ENCODE results near the gene CDIP1. TPM values are rescaled to one million over a fixed set of nuclear protein-coding genes. Genes with fewer than 3 reads are reported as not detected.
A peak's percentile ranks its signal among the peaks of the same experiment; 100 is the strongest.

The CDIP1 gene
- total and polyA plus RNA-seq, 10 of the 15 experiments (the other 5 are each of a cell fraction or from before 2014, with no cell fraction given), result 6.1 to 32.4 (median 13.6) TPM

DNA sequence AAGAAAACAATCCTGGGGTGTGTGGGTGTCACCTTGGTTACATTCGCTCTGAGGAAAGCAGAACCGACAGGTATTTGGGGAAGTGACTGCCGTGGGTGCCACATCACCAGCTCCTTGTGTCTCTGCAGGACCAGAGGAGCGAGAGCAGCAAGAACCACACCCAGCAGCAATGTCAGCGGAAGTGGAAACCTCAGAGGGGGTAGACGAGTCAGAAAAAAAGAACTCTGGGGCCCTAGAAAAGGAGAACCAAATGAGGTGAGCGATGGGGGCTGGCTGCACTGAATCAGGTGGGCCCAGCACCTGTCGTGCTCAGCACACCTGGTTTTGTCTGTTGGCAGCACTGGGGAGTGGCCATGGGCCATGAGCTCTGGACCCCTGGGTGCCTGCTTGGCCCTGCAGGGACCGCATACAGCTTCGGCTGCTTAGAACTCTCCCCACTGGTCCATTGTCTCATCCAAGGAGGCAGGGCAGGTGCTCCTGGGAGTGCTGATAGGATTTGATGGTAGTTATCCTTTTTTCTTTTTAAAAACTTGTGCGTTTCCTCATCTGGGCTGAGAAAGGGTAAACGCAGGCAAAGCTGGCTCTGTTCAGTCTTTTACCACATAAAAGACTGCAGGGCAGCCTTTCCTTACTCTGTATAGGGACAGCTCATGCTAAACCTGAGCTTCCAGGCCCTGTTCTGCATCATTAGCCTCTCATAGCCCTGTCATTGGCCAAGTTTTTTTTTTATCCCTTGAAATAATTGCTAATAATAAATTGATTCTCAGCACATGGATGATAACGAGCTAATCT, 33.0 kb downstream of the CDIP1 start (continued):
- TF ChIP-seq GATAD2B (conservative IDR thresholded peaks at IDR 0.05; ENCODE audit: low read depth) (peak; percentile 29; the same call in 1 of the 2 replicates), SREBF2 (IDR thresholded peaks at IDR 0.05; ENCODE audit: low read length) (no peak), POLR2A (IDR thresholded peaks at IDR 0.05; ENCODE audit: low read depth, low read length) (0 out of 2 replicates have a peak, but pooled peaks have one; percentile 43), ZNF384 (IDR thresholded peaks at IDR 0.05; ENCODE audit: borderline replicate concordance, low read depth, low read length) (peak; percentile 56; the same call in 1 of the 2 replicates), BMI1 (IDR thresholded peaks at IDR 0.05; ENCODE audit: borderline replicate concordance) (peak; percentile 66; the same call in 1 of the 2 replicates), IKZF2 (IDR thresholded peaks at IDR 0.05) (peak; percentile 44 to 53; a peak in 2 of 4 replicates), EP300 (IDR thresholded peaks at IDR 0.05; ENCODE audit: borderline replicate concordance in 1 of 2, control insufficient read depth in 1 of 2, low read depth in 2 of 2, low read length in 2 of 2) (peak in 1 of 2 experiments; percentile 54; a peak in 1 of 4 replicates), FOXK2 (IDR thresholded peaks at IDR 0.05) (peak; percentile 64), CREM (IDR thresholded peaks at IDR 0.05; ENCODE audit: low read depth) (0 out of 2 replicates have a peak, but pooled peaks have one; percentile 34), PAX5 (IDR thresholded peaks at IDR 0.05; ENCODE audit: borderline replicate concordance, low read depth, low read length) (0 out of 2 replicates have a peak, but pooled peaks have one; percentile 5), BACH1 (IDR thresholded peaks at IDR 0.05; ENCODE audit: borderline replicate concordance) (no peak), ZNF622 (IDR thresholded peaks at IDR 0.05) (no peak), SPI1 (IDR thresholded peaks at IDR 0.05; ENCODE audit: borderline replicate concordance, insufficient read depth, low read depth, low read length) (peak; percentile 92), ATF7 (IDR thresholded peaks at IDR 0.05; ENCODE audit: low read depth) (peak; percentile 63), RCOR1 (conservative IDR thresholded peaks at IDR 0.05; ENCODE audit: low read depth, low read length) (0 out of 2 replicates have a peak, but pooled peaks have one; percentile 22), CREB1 (IDR thresholded peaks at IDR 0.05; ENCODE audit: low read depth) (0 out of 2 replicates have a peak, but pooled peaks have one; percentile 34)
- TF ChIP-seq, protein P1, sequence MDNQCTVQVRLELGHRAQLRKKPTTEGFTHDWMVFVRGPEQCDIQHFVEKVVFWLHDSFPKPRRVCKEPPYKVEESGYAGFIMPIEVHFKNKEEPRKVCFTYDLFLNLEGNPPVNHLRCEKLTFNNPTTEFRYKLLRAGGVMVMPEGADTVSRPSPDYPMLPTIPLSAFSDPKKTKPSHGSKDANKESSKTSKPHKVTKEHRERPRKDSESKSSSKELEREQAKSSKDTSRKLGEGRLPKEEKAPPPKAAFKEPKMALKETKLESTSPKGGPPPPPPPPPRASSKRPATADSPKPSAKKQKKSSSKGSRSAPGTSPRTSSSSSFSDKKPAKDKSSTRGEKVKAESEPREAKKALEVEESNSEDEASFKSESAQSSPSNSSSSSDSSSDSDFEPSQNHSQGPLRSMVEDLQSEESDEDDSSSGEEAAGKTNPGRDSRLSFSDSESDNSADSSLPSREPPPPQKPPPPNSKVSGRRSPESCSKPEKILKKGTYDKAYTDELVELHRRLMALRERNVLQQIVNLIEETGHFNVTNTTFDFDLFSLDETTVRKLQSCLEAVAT (IDR thresholded peaks at IDR 0.05), result peak; percentile 41; the same call in 1 of the 2 replicates
- TF ChIP-seq, protein P2, sequence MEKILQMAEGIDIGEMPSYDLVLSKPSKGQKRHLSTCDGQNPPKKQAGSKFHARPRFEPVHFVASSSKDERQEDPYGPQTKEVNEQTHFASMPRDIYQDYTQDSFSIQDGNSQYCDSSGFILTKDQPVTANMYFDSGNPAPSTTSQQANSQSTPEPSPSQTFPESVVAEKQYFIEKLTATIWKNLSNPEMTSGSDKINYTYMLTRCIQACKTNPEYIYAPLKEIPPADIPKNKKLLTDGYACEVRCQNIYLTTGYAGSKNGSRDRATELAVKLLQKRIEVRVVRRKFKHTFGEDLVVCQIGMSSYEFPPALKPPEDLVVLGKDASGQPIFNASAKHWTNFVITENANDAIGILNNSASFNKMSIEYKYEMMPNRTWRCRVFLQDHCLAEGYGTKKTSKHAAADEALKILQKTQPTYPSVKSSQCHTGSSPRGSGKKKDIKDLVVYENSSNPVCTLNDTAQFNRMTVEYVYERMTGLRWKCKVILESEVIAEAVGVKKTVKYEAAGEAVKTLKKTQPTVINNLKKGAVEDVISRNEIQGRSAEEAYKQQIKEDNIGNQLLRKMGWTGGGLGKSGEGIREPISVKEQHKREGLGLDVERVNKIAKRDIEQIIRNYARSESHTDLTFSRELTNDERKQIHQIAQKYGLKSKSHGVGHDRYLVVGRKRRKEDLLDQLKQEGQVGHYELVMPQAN (conservative IDR thresholded peaks at IDR 0.05), result no peak

Data from GM12878 (cell line).